HUES6 (cell line): ENCODE data around the gene TLCD3B.
"Not testable (repeated sequence)": the region's sequence is repeated elsewhere in the genome, so short reads cannot be mapped to it uniquely, and the experiment has no call there.

Experiments
- H3K27ac ChIP-seq: 2 replicates; pipeline ENCODE4 v1.7.0; 2013; ENCODE audit warnings: low read depth, mild to moderate bottlenecking, low read length, inconsistent platforms
- H3K27me3 ChIP-seq: 2 replicates; pipeline ENCODE4 v1.6.1; 2013; ENCODE audit warnings: low read length; ENCODE audit not compliant: control insufficient read depth, insufficient read depth
- H3K36me3 ChIP-seq: 2 replicates; pipeline ENCODE4 v1.6.1; 2013; ENCODE audit warnings: low read length; ENCODE audit not compliant: control insufficient read depth, insufficient read depth
- H3K4me1 ChIP-seq: 2 replicates; pipeline ENCODE4 v1.6.1; 2013; ENCODE audit warnings: low read length; ENCODE audit not compliant: control insufficient read depth, insufficient read depth
- H3K4me3 ChIP-seq: 2 replicates; pipeline ENCODE4 v1.5.1; 2013; ENCODE audit warnings: low read depth, low read length
- H3K9ac ChIP-seq: one replicate; pipeline ENCODE4 v1.6.1; 2013; ENCODE audit warnings: mild to moderate bottlenecking, low read length
- H3K9me3 ChIP-seq: 2 replicates; pipeline ENCODE4 v1.6.1; 2013; ENCODE audit warnings: low read depth, low read length; ENCODE audit not compliant: control insufficient read depth, insufficient read depth

TLCD3B gene

DNA sequence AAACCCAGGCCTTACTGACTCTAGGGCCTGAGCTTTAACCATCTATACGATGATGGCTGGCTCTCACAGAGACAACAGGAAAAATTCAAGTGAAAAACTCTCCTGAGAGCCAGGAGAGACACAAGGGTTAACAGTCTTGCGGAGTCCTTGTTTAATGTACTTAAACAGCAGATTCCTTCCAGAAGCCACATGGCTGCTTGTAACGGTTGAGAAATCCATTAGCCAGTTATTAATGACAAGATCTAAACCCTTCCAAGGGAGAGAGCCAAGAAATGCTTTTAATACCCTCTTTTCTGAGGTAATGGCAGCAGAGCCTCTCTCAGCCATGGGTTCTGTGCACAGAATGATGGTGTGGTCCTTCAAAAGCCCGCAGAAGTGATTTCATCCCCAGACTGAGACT, 29.3 kb upstream of the TLCD3B start:
- Histone ChIP-seq H3K9ac (no peak overlapping the region), H3K27ac (no peak overlapping the region)

DNA sequence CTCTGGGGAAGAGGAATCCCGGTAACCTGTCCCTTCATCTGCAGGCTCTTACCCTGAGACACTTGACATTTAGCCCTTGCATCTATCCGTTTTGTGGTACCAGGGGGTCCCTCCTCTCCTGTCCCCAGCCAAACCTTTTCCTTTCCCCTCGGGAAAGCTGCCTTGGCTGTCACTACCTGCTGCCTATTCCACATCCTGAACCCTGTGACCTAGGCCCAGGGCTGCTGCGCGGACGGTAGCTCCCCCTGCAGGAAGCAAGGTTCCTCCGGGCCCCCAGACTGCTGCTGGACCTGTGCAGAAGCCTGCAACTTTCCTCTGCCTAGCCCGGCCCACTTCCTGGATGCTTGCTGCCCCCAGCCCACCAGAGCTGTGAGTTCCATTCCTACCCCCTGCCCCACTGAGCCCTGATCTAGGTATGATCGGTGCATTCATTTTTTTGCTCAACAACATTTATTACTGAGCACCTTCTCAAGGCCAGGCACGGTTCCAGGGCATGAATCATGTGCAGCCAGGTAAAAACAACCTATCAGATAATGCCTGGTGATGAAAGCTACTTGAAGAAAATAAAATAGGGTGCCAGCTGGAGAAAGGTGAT, 24.0 kb upstream of the TLCD3B start:
- Histone ChIP-seq H3K27me3 (no peaks in the 10 kb centered on the region), H3K36me3 (no peaks in the 10 kb centered on the region), H3K4me1 (no peaks in the 10 kb centered on the region; the same call in 1 of the 2 replicates), H3K9me3 (no peaks in the 10 kb centered on the region), H3K27ac (no peak overlapping the region), H3K9ac (no peak overlapping the region), H3K4me3 (no peak overlapping the region)

More for the DNA sequence above, 29.3 kb upstream of the TLCD3B start:
- Histone ChIP-seq H3K4me3 (no peak overlapping the region), H3K27me3 (no peaks in the 10 kb centered on the region), H3K4me1 (peaks cover 14% of the 10 kb centered on the region), H3K9me3 (no peaks in the 10 kb centered on the region), H3K36me3 (no peaks in the 10 kb centered on the region)

DNA sequence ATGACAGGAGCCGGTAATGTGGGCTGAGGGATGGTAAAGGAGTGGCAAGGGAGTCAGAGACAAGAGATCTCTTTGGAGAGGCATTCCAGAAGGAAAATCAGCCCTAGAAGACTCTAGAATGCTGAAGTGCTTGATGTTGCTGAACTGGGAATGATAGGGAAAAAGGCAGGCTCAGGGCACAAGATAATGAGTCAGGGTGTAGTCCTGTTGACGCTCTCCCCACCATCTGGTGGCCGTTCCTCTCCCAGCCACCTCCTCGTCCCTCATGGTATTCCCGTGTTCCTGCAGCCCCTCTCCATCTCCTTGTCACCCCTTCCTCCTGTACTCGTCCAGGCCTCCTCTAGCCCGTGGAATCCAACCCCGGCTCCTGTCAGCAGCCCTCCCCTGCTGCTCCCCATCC, 23.4 kb upstream of the TLCD3B start:
- no peak overlapping the region for H3K4me3 ChIP-seq
- no peaks in the 10 kb centered on the region for H3K27me3 ChIP-seq
- H3K27ac ChIP-seq, result no peak overlapping the region
- H3K36me3 ChIP-seq, result no peaks in the 10 kb centered on the region
- no peaks in the 10 kb centered on the region; the same call in 1 of the 2 replicates for H3K4me1 ChIP-seq
- H3K9ac ChIP-seq, result no peak overlapping the region
- no peaks in the 10 kb centered on the region for H3K9me3 ChIP-seq

DNA sequence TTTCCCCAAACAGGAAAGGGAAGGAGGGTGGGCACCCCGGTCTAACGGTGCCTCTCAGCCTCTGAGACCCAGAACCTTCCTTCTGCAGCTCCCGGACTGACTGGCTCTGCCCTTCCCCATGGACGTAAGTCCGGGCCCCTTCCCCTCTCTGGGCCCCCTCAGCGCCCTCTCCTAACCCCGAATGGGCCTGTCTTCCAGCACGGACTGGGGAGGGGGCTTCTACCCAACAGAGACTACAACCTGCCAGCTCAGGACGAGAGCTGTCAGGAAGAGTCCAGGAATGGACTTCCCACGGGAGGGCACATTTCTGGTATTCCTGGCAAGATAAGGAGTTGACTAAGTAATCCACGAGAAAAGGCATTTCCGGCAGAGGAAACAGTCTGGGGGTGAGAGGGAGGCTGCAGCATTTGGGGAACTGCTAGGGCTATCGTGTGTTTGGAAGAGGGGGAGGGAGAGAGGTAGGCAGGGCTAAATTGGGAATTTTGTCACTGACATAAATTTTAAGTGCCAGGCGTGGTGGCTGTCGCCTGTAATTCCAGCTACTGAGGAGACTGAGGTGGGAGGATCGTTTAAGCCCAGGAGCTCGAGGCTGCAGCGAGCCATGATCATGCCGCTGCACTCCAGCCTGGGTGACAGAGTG, 22.4 kb upstream of the TLCD3B start:
- H3K27me3 ChIP-seq, result no peaks in the 10 kb centered on the region
- H3K9me3 ChIP-seq, result no peaks in the 10 kb centered on the region
- peak overlapping the region; percentile 79 for H3K4me3 ChIP-seq
- H3K9ac ChIP-seq, result peak overlapping the region; percentile 66
- no peak overlapping the region for H3K27ac ChIP-seq
- H3K36me3 ChIP-seq, result no peaks in the 10 kb centered on the region
- no peaks in the 10 kb centered on the region; the same call in 1 of the 2 replicates for H3K4me1 ChIP-seq

DNA sequence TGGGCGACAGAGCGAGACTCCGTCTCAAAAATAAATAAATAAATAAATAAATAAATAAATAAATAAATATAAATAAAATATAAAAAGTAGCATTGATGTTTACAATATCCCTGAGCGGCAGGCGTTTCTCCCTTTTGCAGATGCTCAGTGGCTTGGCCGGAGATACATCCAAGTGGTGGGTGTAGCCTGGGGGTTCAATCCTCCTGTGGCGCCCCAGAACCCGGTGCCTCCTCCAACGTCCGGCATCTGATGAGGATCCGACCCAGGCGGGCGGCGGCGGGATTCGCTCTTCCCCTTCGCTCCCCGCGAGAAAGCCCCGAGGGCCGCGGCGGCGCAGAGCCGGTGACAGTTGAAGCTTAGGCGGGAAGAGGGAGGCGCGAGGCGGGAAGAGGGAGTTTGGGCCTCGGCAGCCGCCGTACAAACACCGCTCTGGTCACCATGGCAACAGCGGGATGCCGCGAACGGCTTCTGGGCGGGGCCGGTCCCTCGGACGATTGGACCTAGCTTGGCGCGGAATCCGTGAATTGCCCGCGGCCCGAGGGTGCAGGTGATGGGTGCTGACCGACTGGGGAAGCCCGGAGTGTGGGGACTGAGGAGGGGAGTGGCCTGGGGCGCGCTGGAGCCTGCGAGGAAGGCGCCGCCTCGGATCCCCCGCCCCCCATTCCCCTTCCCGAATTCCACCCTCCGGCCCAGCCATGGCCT, 21.8 kb upstream of the TLCD3B start:
- Histone ChIP-seq H3K4me3 (peak overlapping the region; percentile 79), H3K9me3 (no peaks in the 10 kb centered on the region), H3K27me3 (no peaks in the 10 kb centered on the region), H3K9ac (peak overlapping the region; percentile 66), H3K27ac (no peak overlapping the region), H3K36me3 (no peaks in the 10 kb centered on the region), H3K4me1 (no peaks in the 10 kb centered on the region; the same call in 1 of the 2 replicates)

DNA sequence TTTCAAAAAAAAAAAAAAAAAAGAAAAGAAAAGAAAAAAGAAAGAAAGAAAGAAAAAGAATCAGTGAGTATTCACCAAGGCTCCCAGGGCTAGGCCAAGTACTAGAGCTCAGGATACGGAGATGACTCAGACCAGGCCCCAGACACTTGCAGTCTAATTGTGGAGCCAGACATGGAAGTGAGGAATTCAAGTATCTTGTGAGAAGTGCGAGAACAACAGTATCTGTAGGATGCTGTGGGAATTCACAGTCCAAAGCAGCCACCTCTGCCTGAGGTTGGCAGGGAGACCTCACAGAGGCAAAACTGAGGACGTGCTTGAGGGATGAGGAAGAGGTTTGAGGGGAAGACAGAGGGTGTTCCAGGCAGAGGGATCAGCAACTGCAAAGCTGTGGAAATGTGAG, 20.4 kb upstream of the TLCD3B start:
- no peak overlapping the region for H3K27ac ChIP-seq
- H3K4me3 ChIP-seq, result no peak overlapping the region
- no peaks in the 10 kb centered on the region; the same call in 1 of the 2 replicates for H3K4me1 ChIP-seq
- no peaks in the 10 kb centered on the region for H3K36me3 ChIP-seq
- no peak overlapping the region for H3K9ac ChIP-seq
- no peaks in the 10 kb centered on the region for H3K27me3 ChIP-seq
- no peaks in the 10 kb centered on the region for H3K9me3 ChIP-seq

DNA sequence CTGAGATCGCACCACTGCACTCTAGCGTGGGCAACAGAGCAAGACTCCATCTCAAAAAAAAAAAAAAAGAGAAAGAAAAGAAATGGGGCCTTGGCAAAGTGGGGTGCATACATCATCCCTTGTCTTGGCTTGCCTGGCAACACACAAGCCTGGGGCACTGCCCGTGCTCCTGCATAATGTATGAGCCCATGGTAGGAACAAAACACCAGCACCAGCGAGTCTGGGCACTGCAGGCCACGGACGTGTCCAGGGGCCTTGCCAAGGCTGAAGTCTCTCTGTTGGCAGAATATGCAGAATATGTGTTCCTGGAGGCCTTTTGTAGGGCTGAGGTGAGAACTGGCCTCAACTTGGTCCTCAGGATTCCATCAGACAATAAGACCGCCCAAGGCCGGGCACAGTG, 18.8 kb upstream of the TLCD3B start:
- no peaks in the 10 kb centered on the region; the same call in 1 of the 2 replicates for H3K4me1 ChIP-seq
- H3K9me3 ChIP-seq, result no peaks in the 10 kb centered on the region
- H3K27me3 ChIP-seq, result no peaks in the 10 kb centered on the region
- H3K4me3 ChIP-seq, result no peak overlapping the region
- H3K9ac ChIP-seq, result no peak overlapping the region
- no peak overlapping the region for H3K27ac ChIP-seq
- H3K36me3 ChIP-seq, result no peaks in the 10 kb centered on the region

DNA sequence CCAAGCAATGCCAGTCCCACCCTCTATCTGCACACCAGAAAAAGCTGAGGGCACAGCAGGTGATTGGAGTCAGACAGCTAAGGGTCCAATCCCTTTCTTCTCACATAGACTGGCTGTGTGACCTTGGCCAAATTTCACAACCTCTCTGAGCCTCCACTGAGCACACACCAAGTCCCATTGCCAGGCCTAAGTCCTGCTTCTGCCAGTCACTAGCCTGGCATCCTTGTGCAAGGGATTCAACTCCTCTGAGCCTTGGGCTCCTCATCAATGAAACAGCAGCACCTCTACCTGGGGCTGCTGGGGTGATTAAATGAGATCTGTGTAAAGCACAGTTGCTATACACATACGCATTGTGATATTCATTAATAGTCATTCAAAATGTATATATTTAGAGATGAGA, 15.5 kb upstream of the TLCD3B start:
- Histone ChIP-seq H3K9me3 (no peaks in the 10 kb centered on the region), H3K4me3 (no peak overlapping the region), H3K27ac (no peak overlapping the region), H3K36me3 (no peaks in the 10 kb centered on the region), H3K4me1 (no peaks in the 10 kb centered on the region; the same call in 1 of the 2 replicates), H3K9ac (no peak overlapping the region), H3K27me3 (no peaks in the 10 kb centered on the region)

DNA sequence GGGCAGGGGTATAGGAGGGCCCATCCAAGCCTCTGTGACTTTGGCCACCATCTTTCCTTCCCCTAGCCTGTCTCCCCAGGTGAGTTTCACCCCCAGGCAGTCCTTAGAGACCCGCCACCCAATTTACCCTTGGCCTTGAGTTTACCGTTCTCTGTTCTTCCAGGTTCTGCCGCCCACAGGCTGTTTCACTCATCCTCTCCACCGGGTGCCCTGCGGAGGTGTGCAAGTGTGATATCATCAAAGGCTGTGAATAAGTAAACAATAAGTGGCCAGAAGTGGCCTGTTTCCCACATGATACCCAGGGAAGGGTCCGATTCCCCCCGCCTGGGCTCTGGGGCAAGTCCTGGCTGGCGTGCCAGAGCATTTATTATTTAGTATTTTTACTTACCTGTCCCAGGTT, 15.1 kb upstream of the TLCD3B start:
- H3K27ac ChIP-seq, result no peak overlapping the region
- no peaks in the 10 kb centered on the region for H3K4me1 ChIP-seq
- H3K4me3 ChIP-seq, result no peak overlapping the region
- no peak overlapping the region for H3K9ac ChIP-seq
- no peaks in the 10 kb centered on the region for H3K27me3 ChIP-seq
- H3K9me3 ChIP-seq, result no peaks in the 10 kb centered on the region
- no peaks in the 10 kb centered on the region for H3K36me3 ChIP-seq

DNA sequence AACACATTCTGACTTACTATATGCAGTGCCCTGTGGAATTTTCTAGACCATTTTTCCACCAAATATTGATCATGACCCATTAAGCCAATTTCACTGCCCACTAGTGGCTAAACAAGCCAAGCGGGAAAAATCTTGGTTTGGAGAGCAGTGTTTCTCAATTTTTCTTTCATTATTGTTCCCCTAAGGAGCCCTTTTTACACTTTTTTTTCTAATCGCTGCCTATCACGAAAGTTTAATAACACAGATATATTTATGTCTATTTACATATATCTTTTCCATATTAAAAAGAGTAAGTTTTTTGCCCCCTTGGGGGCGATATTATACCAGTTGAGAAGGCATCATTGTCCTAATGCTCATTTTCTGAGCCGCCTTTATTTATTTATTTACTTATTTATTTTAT, 10.8 kb upstream of the TLCD3B start:
- H3K27me3 ChIP-seq, result no peaks in the 10 kb centered on the region
- H3K9ac ChIP-seq, result no peak overlapping the region
- no peak overlapping the region for H3K27ac ChIP-seq
- H3K4me1 ChIP-seq, result no peaks in the 10 kb centered on the region
- no peak overlapping the region for H3K4me3 ChIP-seq
- no peaks in the 10 kb centered on the region for H3K9me3 ChIP-seq
- H3K36me3 ChIP-seq, result no peaks in the 10 kb centered on the region

DNA sequence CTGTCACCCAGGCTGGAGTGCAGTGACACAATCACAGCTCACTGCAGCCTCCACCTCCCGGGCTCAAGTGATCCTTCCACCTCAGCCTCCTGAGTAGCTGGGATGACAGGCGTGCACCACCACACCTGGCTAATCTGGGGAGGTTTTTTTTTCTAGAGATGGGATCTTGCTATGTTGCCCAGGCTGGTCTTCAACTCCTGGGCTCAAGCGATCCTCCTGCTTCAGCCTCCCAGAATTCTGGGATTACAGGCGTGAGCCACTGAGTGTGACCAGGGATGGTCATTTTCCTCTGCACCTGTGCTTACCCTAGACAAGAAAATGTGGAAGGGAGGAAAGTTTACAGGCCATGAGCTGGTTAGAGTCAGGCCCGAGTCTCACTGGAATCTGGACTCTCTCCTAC, 9.6 kb upstream of the TLCD3B start:
- H3K4me1 ChIP-seq, H3K27me3 ChIP-seq, H3K9me3 ChIP-seq, H3K36me3 ChIP-seq, H3K4me3 ChIP-seq, H3K27ac ChIP-seq, H3K9ac ChIP-seq: not testable (repeated sequence)
